ENCODE results near the gene ZNF469.

Gene ZNF469

DNA sequence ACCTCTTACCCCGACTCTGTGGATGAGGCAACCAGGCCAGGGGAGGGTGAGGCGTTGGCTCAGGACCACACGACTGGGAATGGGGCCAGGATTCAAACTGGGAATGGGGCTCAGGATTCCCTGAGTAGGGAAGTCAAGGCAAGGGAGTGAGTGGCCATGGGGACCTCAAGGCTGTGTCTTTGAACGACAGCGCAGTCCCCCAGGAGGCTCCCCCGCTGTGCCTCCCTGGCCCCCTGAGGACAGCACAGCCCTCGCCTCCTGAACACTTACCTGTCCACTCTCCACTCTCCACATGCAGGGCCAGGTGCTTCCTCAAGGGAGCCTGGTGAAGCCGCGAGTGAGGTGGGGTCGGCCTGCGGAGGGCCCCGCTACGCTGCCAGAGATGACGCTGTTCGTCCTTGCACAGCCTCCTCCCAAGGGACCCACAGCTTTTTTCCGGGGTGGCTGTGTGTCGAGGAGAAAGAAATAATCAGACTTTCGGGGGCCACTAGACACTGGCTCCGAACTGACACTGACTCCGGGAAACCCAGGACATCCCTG, 6.9 kb downstream of the ZNF469 start:
- DNase-seq (ENCODE audit: extremely low spot score, insufficient read length, low read depth), result no peak
- FAIRE-seq, result no peak

- FAIRE-seq (no peak), DNase-seq (ENCODE audit: extremely low spot score, insufficient read length, low read depth) (no peak)
Observed at GRCh38 chr16:88390265-88390664, 7.5 kb downstream of the ZNF469 start.

- FAIRE-seq (no peak), DNase-seq (ENCODE audit: extremely low spot score, insufficient read length, low read depth) (no peak)
Observed at GRCh38 chr16:88390735-88391134, 8.0 kb downstream of the ZNF469 start.

DNA sequence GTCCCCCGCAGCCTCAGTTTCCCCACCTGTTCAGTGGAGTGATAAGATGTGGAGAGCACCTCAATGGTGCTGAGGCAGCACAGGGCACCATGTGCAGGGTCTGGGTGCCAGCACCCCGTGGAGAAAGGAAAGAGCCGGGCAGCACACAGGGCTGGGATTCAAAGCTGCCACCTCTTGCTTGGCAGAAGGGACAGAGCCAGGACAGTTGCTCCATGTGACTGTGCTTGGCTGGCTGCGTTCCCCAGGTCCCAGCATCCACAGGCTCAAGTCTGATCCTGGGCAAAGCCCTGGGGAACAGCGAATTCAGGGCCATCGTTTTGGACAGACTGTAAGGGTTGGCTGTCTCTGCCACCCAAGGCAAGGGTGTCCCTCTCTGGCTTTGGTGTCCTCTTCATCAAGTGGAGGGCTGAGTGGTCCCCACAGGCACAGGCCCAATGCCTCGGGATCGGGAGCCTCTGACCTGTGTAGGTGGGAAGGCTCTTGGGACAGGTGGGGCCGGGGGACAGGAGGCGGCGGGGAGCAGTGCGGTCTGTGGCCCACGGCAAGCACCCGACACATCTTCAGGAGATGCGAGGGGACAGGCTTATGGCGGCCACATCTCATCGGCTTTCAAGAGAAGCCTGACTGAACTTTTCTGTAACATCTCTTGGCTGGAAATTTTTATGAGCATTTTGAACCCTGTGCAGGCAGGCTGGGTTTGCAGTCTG, 8.5 kb downstream of the ZNF469 start:
- DNase-seq (ENCODE audit: extremely low spot score, insufficient read length, low read depth), result no peak
- FAIRE-seq, result no peak

GRCh38 chr16:88392111-88392510, 9.4 kb downstream of the ZNF469 start:
- no peak for FAIRE-seq

DNA sequence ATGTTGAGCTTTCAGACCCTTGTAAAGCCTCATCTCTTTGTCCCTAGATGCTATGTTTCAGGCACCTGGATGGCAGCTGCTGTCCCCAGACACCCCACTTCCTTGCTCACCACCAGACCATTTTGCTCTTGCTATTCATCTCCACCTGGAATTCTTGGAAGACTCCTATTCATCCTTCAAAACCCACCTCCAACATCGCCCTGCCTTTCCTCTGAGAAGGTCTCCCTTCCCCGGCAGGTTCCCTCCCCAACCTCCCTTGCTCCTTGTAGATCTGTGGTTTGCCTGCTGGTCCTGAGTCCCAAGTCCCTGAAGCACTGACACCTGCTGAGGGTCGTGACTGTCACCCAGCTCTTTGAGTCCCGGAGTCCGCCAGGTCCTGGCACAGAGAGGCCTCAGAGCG, 9.9 kb downstream of the ZNF469 start:
- DNase-seq (ENCODE audit: extremely low spot score, insufficient read length, low read depth) (no peak), FAIRE-seq (no peak)

More at GRCh38 chr16:88392111-88392510, 9.4 kb downstream of the ZNF469 start:
- DNase-seq (ENCODE audit: extremely low spot score, insufficient read length, low read depth), result no peak

DNA sequence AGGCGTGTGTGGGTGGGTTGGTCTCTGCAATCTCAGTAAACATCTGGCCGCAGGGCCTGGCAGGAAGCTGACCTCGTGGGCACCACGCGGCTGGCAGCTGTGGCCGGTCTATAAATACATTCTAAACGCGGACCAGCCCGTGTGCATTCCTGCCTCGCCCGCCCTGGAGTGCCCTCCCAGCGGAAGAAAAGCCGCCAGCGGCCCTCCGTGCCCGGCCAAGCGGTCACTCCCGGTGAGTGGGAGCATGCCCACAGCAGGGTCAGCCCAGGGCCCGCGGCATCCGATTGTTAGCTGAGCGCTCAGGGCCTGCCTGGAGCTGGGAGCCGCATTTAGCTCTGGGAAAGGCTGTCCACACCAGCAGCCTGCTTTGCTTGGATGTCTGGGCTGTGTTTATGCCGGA, 10.3 kb downstream of the ZNF469 start:
- FAIRE-seq, result no peak

GRCh38 chr16:88393571-88393970, 10.8 kb downstream of the ZNF469 start:
- no peak for FAIRE-seq
- no peak for DNase-seq (ENCODE audit: extremely low spot score, insufficient read length, low read depth)

More for the DNA sequence above, 10.3 kb downstream of the ZNF469 start:
- DNase-seq (ENCODE audit: extremely low spot score, insufficient read length, low read depth), result no peak

- FAIRE-seq (no peak), DNase-seq (ENCODE audit: extremely low spot score, insufficient read length, low read depth) (no peak)
Observed at GRCh38 chr16:88394426-88394825, 11.7 kb downstream of the ZNF469 start.

DNA sequence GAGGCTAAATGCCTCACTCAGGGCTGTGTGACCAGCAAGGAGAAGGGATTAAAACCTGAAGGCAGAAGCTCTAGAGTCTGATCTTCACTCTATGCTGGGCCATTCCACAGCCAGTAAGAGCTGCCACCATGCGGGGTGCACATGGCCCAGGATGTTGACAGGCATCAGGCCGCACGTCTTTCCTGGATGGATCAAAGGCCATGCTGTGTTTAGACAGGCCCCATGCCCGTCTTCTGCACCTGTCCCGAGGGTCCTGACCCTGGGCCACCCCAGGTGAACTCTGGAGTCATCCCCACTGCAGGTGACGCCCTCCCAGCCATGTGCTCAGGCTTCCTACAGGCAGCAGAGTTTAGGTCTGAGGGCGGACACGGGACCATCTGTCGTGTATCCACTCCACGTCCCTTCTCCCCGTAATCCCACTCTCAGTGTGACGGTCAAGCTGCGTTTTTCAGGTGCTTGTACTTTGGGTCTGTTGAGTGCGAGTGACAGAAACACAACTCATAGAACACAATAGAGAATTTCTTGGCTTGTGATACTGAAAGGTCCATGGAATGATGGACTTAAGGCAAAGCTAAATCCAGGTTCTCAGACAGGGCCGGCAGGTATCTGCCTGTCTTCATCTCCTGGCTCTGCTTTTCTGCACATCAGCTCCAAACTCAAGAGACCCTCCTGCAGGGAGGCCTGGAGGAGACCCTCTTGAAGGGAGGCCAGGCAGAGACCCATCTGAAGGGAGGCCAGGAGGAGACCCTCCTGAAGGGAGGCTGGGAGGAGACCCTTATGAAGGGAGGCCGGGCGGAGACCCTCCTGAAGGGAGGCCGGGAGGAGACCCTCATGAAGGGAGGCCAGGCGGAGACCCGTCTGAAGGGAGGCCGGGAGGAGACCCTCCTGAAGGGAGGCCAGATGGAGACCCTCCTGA, 13.2 kb downstream of the ZNF469 start:
- DNase-seq (ENCODE audit: extremely low spot score, insufficient read length, low read depth) (no peak), FAIRE-seq (no peak)

DNA sequence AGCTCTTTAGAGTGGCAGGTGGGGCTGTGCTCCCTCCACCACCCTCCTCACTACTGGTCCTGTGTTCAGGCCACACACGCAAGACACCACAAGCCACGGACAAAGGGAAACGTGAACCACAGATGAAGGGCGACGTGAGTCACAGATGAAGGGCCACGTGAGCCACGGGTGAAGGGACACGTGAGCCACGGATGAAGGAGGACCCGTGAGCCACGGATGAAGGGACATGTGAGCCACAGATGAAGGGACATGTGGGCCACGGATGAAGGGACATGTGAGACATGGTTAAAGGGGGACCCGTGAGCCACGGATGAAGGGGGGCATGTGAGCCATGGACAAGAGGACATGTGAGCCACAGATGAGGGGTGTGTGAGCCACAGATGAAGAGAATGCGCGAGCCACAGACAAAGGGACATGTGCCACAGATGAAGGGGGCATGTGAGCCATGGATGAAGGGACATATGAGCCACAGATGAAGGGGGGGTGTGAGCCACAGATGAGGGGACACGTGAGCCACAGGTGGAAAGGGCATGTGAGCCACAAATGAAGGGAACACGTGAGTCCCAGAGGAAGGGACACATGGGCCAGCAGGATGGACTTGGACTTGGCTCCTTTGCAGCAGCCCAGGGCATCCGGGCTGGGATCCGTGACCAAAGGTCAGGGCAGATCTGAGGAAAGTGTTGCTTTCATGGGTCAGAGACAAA, 15.6 kb downstream of the ZNF469 start:
- DNase-seq (ENCODE audit: extremely low spot score, insufficient read length, low read depth) (no peak), FAIRE-seq (no peak)

DNA sequence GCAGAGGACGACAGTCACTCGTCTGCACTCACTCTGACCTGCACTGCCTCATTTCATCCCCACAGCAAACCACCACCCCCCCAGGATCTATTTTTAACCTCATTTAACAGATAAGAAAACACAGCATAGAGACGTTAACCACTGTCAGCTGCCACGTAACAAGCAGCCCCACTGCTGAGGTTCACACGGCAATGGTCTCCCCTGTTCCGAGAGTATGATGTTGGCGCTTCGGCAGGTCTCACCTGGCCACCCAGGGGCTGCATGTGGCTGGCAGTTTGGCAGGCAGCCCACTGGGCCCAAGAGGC, 16.1 kb downstream of the ZNF469 start:
- DNase-seq (ENCODE audit: extremely low spot score, insufficient read length, low read depth) (no peak), FAIRE-seq (no peak)

DNA sequence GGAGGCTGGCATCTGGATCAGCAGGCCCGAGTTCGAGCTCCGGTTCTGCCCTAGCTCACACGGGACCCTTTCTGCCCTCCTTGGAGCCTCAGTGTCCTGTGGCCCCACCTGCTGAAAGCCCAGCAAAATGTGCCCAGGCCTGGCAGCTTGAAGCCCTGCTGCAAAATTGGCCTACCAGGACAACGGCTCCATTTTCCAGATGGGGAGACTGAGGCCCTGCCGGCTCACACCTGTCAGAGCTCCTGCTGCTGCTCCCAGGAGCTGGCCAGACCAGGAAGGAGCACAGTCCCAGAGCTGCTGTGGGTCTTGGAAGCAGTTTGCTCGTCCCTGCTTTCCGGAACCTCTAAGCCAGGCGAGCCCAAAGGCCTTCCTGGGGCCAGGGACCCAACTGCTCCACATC, 17.4 kb downstream of the ZNF469 start:
- DNase-seq (ENCODE audit: extremely low spot score, insufficient read length, low read depth) (no peak), FAIRE-seq (no peak)

DNA sequence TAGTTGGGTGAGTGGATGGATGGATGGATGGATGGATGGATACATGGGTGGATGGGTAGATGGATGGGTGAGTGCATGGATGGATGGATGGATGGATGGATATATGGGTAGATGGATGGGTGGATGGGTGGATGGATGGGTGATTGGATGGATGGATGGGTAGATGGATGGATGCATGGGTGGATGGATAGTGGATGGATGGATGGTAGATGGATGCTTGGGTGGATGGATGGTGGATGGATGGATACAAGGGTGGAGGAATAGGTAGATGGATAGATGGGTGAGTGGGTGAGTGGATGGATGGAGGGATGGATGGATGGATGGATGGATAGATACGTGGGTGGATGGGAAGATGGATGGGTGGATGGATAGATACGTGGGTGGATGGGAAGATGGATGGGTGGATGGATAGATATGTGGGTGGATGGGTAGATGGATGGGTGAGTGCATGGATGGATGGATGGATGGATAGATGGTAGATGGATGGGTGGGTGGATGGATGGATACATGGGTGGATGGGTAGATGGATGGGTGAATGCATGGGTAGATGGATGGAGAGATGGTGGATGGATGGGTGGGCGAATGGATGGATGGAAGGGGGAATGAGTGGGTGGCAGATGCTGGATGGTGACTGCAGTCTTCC, 19.0 kb downstream of the ZNF469 start:
- DNase-seq (ENCODE audit: extremely low spot score, insufficient read length, low read depth) (no peak), FAIRE-seq (no peak)

- FAIRE-seq, result no peak
Observed at GRCh38 chr16:88402551-88403240, 19.9 kb downstream of the ZNF469 start.

DNA sequence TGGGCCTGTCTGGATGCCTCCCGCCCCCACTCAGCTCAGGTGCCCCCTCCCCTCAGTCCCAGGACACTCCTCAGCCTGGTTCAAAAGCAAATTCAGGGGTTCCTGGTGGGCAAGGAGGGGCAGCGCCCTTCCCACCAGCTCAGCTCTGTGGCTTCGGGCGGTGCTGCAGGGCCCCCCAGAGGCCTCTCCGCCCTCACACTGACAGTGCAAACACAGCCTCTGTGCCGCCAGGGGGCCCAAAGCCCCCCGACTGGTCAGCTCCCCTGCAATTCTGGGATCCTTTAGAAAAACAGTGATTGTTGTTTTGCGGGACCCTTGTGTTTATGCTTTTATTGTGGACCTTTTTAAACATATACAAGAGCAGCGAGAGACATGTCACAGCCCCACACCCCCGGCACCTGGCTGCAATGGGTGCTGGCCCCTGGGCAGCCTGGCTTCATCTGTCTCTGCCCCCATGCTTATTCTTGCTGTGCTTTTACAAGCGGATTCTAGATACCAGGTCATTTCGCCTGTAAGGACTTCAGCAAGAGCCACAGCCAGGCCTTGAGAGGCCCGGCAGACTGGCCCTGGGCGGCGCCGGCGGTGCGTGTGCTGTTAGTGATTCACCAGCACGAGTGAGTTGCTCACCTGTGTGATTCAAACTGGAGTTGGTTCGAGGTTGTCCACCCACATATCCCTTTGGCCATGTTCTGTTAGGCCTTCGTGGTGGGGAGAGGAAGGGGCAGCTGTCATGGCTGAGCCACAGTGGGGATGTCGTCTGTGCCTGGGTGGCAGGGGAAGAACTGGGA, 21.2 kb downstream of the ZNF469 start:
- FAIRE-seq, result no peak
- no peak for DNase-seq (ENCODE audit: extremely low spot score, insufficient read length, low read depth)

More at GRCh38 chr16:88402551-88403240, 19.9 kb downstream of the ZNF469 start:
- DNase-seq (ENCODE audit: extremely low spot score, insufficient read length, low read depth), result no peak

- FAIRE-seq (no peak), DNase-seq (ENCODE audit: extremely low spot score, insufficient read length, low read depth) (no peak)
Observed at GRCh38 chr16:88404769-88405168, 22.0 kb downstream of the ZNF469 start.

DNA sequence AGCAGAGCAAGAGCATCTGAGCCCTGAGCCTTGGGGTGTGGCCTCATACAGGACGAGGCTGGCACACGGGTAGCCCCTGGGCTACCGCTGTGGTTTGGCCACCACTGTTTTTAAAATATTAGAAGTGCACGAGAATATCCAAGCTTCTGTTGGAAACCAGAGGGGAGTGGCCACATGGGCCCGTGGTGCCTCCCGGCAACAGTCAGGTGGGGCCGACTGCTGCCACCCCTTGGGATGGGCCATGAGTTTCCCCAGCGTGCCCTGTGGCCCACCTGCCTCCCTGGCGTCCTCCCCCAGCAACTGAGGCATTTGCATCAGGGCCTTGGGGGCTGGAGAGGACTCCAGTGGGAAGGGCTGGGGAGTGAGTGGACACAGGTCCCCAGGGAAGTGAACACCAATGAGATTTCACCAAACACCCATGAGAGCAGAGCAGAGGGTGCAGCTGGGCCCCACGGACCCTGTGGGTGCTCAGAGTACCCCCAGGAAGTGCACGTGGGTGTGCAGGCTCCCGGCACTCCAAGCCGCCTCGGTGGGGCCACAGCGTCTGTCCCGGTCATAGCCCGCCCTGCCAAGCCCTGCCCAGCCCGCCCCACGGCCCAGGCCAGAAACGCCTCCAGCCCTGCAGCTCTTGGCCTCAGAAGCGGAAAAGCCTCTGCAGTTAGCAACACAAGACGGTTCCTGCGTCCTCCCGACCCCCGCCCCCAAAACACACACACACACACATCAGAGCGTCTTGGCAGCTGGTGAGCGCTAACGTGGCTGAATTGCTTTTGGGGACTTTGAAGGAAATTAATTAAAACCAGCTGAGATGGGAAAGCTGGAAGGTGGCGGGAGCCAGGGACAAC, 22.7 kb downstream of the ZNF469 start:
- no peak for DNase-seq (ENCODE audit: extremely low spot score, insufficient read length, low read depth)
- FAIRE-seq, result no peak

Data from GM18507 (cell line).